Neural crest cell (in vitro differentiated cells): ENCODE results near the gene PCDHGA8. TPM values are rescaled to one million over a fixed set of nuclear protein-coding genes. Genes with fewer than 3 reads are reported as not detected.
"Not testable (repeated sequence)": the region's sequence is repeated elsewhere in the genome, so short reads cannot be mapped to it uniquely, and the experiment has no call there.

ENCODE experiments used
- DNase-seq: peaks from one replicate; pipeline ENCODE4 v3.0.0; 2021; ENCODE audit warnings: low read depth, mixed read lengths, low spot score
- H3K27ac Mint-ChIP-seq: one replicate; pipeline ENCODE4 v1.8.0; 2021; ENCODE audit warnings: mild to moderate bottlenecking, mixed read lengths; ENCODE audit not compliant: unreplicated experiment
- H3K27me3 Mint-ChIP-seq: 2 replicates; pipeline ENCODE4 v1.8.0; 2021; ENCODE audit warnings: low read depth, mild to moderate bottlenecking, mixed read lengths
- H3K36me3 Mint-ChIP-seq: 2 replicates; pipeline ENCODE4 v1.8.0; 2021; ENCODE audit warnings: low read depth, mild to moderate bottlenecking, mixed read lengths
- H3K4me1 Mint-ChIP-seq: 2 replicates; pipeline ENCODE4 v1.8.0; 2021; ENCODE audit warnings: mixed read lengths
- H3K4me3 Mint-ChIP-seq: one replicate; pipeline ENCODE4 v1.8.0; 2021; ENCODE audit warnings: mild to moderate bottlenecking, mixed read lengths
- H3K9me3 Mint-ChIP-seq: 2 replicates; pipeline ENCODE4 v1.8.0; 2021; ENCODE audit warnings: mixed read lengths
- long read RNA-seq: library from polyadenylated mRNA; unstranded; transcript quantifications from one replicate; pipeline ENCODE4 v2.0.0, GENCODE V29; 2020
- total RNA-seq: library from RNA; stranded (reverse); gene quantifications from 2 replicates; pipeline ENCODE4 v1.2.1, GENCODE V29; 2021
- TF ChIP-seq, protein P1 (sequence below): fragments of 200-600 bp; sonication (generic); conservative IDR thresholded peaks from 2 replicates; pipeline ENCODE4 v1.5.0; 2021; ENCODE audit warnings: antibody characterized with exemption, mild to moderate bottlenecking

PCDHGA8 gene
- total RNA-seq = 0.33 and 0.43 TPM in 2 replicates
- long read RNA-seq = 0 reads

DNA sequence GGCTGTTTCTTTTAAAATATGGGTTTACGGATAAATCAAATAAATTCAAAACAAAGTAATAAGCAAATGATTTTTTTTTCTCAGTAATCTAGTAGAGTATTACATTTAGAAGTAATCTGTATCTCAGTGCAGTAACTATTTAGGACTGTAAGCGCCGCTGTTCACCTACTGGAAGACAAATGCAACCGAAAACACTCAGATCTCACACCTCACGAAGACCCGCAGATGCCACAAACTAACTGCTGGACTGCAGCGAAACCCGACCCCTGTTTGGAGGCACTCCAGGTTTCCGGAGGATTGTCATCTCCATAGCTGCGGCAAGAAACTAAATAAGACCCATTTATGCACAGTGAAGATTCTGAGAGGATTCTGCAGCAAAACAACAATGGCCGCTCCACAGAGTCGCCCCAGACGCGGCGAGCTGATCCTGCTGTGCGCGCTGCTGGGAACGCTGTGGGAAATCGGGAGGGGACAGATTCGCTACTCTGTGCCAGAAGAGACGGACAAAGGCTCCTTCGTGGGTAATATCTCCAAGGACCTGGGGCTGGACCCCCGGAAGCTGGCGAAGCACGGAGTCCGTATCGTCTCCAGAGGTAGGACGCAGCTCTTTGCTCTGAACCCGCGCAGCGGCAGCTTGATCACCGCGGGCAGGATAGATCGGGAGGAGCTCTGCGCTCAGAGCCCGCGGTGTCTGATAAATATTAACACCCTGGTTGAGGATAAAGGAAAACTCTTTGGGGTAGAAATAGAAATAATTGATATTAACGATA is at the start of gene PCDHGA8:
Gene PCDHGA8, plus strand, starts transcription at position 205 of the 770 bp plus-strand sequence. Its CDS starts 181 bp downstream, at position 386.
- Mint-ChIP-seq H3K4me3 (no peak within 1 kb of the TSS), H3K27me3 (no peaks in the 10 kb centered on the region), H3K36me3 (peaks cover 43% of the 10 kb centered on the region), H3K9me3 (peaks cover 24% of the 10 kb centered on the region), H3K4me1 (no peaks in the 10 kb centered on the region), H3K27ac (no peak within 1 kb of the TSS)
- TF ChIP-seq, protein P1, sequence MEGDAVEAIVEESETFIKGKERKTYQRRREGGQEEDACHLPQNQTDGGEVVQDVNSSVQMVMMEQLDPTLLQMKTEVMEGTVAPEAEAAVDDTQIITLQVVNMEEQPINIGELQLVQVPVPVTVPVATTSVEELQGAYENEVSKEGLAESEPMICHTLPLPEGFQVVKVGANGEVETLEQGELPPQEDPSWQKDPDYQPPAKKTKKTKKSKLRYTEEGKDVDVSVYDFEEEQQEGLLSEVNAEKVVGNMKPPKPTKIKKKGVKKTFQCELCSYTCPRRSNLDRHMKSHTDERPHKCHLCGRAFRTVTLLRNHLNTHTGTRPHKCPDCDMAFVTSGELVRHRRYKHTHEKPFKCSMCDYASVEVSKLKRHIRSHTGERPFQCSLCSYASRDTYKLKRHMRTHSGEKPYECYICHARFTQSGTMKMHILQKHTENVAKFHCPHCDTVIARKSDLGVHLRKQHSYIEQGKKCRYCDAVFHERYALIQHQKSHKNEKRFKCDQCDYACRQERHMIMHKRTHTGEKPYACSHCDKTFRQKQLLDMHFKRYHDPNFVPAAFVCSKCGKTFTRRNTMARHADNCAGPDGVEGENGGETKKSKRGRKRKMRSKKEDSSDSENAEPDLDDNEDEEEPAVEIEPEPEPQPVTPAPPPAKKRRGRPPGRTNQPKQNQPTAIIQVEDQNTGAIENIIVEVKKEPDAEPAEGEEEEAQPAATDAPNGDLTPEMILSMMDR = no peak
- DNase-seq = no peak

DNA sequence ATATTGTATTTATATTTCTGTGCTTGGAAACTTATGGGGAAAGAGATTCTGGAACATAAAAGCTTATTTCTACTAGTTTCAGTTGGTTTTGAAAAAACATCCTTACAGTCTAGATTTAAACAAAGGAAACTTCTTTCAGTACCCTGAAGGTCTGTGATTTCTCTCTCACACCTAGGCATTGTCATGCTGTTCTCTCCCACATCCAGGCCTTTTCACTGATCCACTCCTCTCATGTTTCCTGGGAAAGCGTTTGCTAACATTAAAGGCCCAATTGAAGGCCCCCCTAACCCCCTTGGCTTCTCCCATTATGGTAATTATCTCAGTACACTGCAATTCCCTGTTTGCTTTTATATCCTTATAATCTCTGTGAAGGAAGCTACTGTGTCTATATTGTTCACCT is 49.7 kb upstream of the PCDHGA8 start:
- no peak overlapping the region for H3K27ac Mint-ChIP-seq
- TF ChIP-seq, protein P1 = no peak
- H3K4me1 Mint-ChIP-seq = no peaks in the 10 kb centered on the region
- peaks cover 19% of the 10 kb centered on the region for H3K36me3 Mint-ChIP-seq
- peaks cover 29% of the 10 kb centered on the region for H3K9me3 Mint-ChIP-seq
- H3K27me3 Mint-ChIP-seq = no peaks in the 10 kb centered on the region
- H3K4me3 Mint-ChIP-seq = no peak overlapping the region
- DNase-seq = no peak

DNA sequence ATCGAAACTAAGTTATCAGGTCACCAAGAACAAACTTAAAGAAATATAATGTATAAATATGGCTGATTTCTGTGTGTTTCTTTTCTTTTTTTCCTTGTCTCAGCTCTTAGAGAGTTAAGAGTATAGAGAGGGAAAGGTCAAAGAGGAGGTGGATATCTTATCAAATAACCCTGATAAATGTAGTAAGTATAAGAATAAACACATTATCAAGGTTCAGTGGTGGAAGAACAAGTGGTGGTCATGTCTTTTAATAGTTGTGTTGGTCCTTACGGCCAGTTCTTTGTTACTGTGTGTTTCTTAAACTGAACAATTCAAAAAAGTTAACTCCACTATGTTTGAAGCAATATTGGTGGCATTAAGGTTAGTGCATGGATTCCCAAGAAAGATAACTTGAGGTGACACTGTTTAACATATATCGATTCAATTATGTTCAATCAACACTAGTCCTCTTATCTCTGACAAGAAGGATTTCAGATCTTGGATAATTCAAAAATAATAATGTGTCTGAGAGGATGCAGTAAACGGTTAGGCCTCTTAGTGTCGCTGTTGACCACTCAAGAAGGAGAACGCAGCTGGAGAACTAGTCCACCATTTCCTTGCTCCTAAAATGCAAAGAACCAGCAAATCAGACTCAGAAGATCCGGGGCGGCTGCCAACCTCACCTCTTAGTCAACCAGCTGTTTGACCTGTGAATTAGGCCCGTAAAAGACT is 49.0 kb upstream of the PCDHGA8 start, which contains the start of gene PCDHGA3:
Gene PCDHGA3, plus strand, starts transcription at position 588 of the 711 bp plus-strand sequence. CDS start 205 bp downstream, outside the sequence.
- Mint-ChIP-seq H3K4me1 (no peaks in the 10 kb centered on the region), H3K36me3 (peaks cover 13% of the 10 kb centered on the region), H3K9me3 (peaks cover 25% of the 10 kb centered on the region), H3K27ac (no peak within 1 kb of the TSS), H3K27me3 (no peaks in the 10 kb centered on the region), H3K4me3 (no peak within 1 kb of the TSS)
- TF ChIP-seq, protein P1 = peak; percentile 56
- no peak for DNase-seq

DNA sequence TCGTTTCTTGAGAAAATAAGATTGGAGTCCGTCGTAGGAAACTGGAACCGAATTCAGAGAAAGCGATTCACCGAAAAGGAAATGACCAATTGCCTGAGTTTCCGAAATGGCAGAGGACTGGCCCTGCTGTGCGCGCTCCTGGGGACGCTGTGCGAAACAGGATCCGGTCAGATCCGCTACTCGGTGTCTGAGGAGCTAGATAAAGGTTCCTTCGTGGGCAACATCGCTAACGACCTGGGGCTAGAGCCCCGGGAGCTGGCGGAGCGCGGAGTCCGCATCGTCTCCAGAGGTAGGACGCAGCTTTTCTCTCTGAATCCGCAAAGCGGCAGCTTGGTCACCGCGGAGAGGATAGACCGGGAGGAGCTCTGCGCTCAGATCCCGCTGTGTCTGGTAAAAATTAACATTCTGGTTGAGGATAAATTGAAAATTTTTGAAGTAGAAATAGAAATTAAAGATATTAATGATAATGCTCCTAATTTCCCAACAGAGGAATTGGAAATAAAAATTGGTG is 48.4 kb upstream of the PCDHGA8 start:
- Mint-ChIP-seq H3K9me3 (peaks cover 25% of the 10 kb centered on the region), H3K27me3 (no peaks in the 10 kb centered on the region), H3K4me1 (no peaks in the 10 kb centered on the region), H3K27ac (no peak overlapping the region), H3K36me3 (peaks cover 16% of the 10 kb centered on the region), H3K4me3 (no peak overlapping the region)
- TF ChIP-seq, protein P1 = peak; percentile 18
- DNase-seq = no peak

DNA sequence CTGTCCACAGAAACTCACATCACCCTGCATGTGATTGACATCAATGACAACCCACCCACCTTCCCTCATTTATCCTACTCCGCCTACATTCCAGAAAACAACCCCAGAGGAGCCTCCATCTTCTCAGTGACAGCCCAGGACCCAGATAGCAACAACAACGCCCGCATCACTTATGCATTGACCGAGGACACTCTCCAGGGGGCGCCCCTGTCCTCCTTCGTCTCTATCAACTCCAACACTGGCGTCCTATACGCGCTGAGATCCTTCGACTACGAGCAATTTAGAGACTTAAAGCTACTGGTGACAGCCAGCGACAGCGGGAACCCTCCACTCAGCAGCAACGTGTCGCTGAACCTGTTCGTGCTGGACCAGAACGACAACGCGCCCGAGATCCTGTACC is 47.1 kb upstream of the PCDHGA8 start:
- Mint-ChIP-seq H3K36me3 (peaks cover 19% of the 10 kb centered on the region), H3K4me3 (no peak overlapping the region), H3K27me3 (no peaks in the 10 kb centered on the region), H3K4me1 (no peaks in the 10 kb centered on the region), H3K27ac (no peak overlapping the region), H3K9me3 (peaks cover 27% of the 10 kb centered on the region)
- TF ChIP-seq, protein P1 = no peak
- no peak for DNase-seq

DNA sequence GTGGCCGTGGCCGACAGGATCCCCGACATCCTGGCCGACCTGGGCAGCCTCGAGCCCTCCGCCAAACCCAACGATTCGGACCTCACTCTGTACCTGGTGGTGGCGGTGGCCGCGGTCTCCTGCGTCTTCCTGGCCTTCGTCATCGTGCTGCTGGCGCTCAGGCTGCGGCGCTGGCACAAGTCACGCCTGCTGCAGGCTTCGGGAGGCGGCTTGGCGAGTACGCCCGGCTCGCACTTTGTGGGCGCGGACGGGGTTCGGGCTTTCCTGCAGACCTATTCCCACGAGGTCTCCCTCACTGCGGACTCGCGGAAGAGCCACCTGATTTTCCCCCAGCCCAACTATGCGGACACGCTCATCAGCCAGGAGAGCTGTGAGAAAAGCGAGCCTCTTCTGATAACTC is 46.4 kb upstream of the PCDHGA8 start:
- not testable (repeated sequence) for H3K27ac Mint-ChIP-seq, H3K4me1 Mint-ChIP-seq, H3K27me3 Mint-ChIP-seq, DNase-seq, H3K4me3 Mint-ChIP-seq
- Mint-ChIP-seq H3K9me3 (peaks cover 27% of the 10 kb centered on the region), H3K36me3 (peaks cover 20% of the 10 kb centered on the region)
